Measurements from ENCODE around the gene EIF2B4.

The EIF2B4 gene

GRCh38 chr2:27370026-27370815 is at the start of gene EIF2B4, which contains the start of gene SNX17:
Gene EIF2B4, minus strand, starts transcription at chr2:27370338. Its CDS starts 24 bp downstream, at chr2:27370314.
Gene SNX17, plus strand, starts transcription at chr2:27370616. Its CDS starts 128 bp downstream, at chr2:27370744.
- DNase-seq, result peak; percentile 99

- DNase-seq, result no peak
Measured at GRCh38 chr2:27416151-27416550, 46.0 kb upstream of the EIF2B4 start.

GRCh38 chr2:27412419-27413152 is 42.4 kb upstream of the EIF2B4 start:
- DNase-seq, result no peak

- peak; percentile 97 for DNase-seq
Measured at GRCh38 chr2:27409321-27410073, 39.4 kb upstream of the EIF2B4 start, which contains the start of gene PPM1G. Gene PPM1G, minus strand, starts transcription at chr2:27409591. Its CDS starts 169 bp downstream, at chr2:27409422.

- no peak for DNase-seq
Measured at GRCh38 chr2:27408601-27409320, 38.6 kb upstream of the EIF2B4 start.

GRCh38 chr2:27407798-27408491 is 37.8 kb upstream of the EIF2B4 start:
- DNase-seq, result no peak

- DNase-seq, result no peak
Measured at GRCh38 chr2:27400348-27401135, 30.4 kb upstream of the EIF2B4 start.

- no peak for DNase-seq
Measured at GRCh38 chr2:27398962-27399361, 28.8 kb upstream of the EIF2B4 start.

- DNase-seq, result no peak
Measured at GRCh38 chr2:27393225-27393624, 23.1 kb upstream of the EIF2B4 start.

GRCh38 chr2:27390822-27391679 is 20.9 kb upstream of the EIF2B4 start:
- DNase-seq, result no peak

GRCh38 chr2:27381577-27382181 is 11.5 kb upstream of the EIF2B4 start:
- DNase-seq, result no peak

- peak; percentile 84 for DNase-seq
Measured at GRCh38 chr2:27380626-27381545, 10.7 kb upstream of the EIF2B4 start, which contains the start of gene ZNF513. Gene ZNF513, minus strand, starts transcription at chr2:27380734. Its CDS starts 208 bp downstream, at chr2:27380526.

- peak; percentile 28 for DNase-seq
Measured at GRCh38 chr2:27379836-27380625, 9.9 kb upstream of the EIF2B4 start.

GRCh38 chr2:27379383-27379835 is 9.3 kb upstream of the EIF2B4 start:
- no peak for DNase-seq

- no peak for DNase-seq
Measured at GRCh38 chr2:27378809-27379290, 8.7 kb upstream of the EIF2B4 start.

- no peak for DNase-seq
Measured at GRCh38 chr2:27378096-27378808, 8.1 kb upstream of the EIF2B4 start.
